ENCODE data around the gene TMEM272.

Gene TMEM272

DNA sequence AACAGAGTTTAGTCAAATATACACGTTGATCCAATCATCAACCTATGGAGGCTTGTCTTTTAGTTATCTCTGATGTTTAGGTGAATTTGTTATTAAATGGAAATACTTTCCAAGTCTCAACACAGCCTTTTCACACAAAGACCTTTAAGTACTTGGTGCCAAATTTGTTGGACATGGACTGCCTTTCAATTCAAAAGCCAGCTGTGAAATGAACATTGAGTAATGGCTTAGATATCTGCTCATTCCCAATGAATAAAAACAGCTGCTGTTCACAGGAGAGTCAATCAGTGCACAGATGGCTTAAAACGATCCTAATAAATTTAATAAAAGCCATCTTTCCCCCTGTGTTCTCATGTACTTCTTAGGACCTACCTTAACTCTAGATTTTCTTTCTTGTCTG, 21.1 kb downstream of the TMEM272 start:
- peaks cover 100% of the 10 kb centered on the region for H3K4me1 Mint-ChIP-seq
- peak overlapping the region; percentile 75 for H3K4me3 Mint-ChIP-seq

DNA sequence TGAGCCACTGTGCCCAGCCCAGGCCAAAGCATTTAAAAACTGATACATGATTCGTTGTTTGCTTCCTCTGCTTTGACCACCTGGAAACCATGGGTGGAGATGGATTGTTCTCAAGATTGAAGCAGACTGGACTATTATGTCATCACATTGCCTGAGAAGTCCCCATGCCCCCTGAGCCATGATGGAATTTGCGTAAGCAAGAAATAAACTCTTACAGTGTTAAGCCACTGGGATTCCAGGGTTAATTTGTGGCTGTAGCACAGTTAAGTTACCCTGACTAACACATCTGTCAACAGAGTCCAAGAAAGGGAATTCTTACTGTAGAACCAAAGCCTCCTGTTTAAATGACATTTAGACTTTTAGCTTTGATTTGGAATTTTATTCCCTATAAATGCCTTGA, 21.6 kb downstream of the TMEM272 start:
- H3K36me3 Mint-ChIP-seq (ENCODE audit: low read depth), result no peaks in the 10 kb centered on the region
- ATAC-seq, result no peak
- peak overlapping the region; percentile 96 for H3K27ac Mint-ChIP-seq
- H3K4me3 Mint-ChIP-seq, result peak overlapping the region; percentile 75
- DNase-seq, result no peak
- H3K4me1 Mint-ChIP-seq, result peaks cover 100% of the 10 kb centered on the region
- H3K9me3 Mint-ChIP-seq, result no peaks in the 10 kb centered on the region
- H3K27me3 Mint-ChIP-seq, result no peaks in the 10 kb centered on the region

More for the DNA sequence above, 21.1 kb downstream of the TMEM272 start:
- DNase-seq (no peak), ATAC-seq (no peak)
- peak overlapping the region; percentile 96 for H3K27ac Mint-ChIP-seq
- no peaks in the 10 kb centered on the region for H3K9me3 Mint-ChIP-seq
- no peaks in the 10 kb centered on the region for H3K27me3 Mint-ChIP-seq
- no peaks in the 10 kb centered on the region for H3K36me3 Mint-ChIP-seq (ENCODE audit: low read depth)

DNA sequence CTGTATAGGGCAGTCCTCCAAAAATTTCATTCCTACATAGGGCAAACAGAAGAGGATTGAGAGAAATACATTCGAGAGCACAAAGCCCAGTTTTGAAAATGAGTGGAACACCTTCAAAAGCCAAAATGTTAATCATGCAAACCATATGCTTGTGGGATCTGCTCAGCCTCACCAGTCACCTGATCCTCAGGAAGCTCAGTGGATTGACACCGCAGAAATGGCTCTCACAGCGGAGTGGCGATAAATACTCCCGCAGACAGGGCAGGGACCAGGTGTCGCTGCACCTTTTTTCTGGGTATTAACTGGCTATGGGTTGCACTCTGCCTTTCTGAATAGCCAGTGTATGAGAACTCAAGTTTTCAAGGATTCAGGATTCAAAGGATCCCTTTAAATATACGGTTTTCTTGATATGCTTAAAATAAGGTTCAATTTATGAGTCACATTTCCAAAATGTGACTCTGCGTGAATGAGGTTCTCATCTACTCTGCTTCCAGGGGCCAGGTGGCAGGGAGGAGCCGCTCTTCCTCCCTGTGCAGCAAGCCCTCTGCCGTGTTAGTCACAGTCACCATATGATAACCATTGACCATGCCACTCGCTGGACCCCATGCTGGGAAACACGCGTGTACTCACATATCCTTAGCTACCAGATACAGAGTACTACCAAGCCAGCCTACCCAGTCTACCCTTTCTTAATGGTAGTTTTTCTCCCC, 22.7 kb downstream of the TMEM272 start:
- H3K9me3 Mint-ChIP-seq, result no peaks in the 10 kb centered on the region
- H3K36me3 Mint-ChIP-seq (ENCODE audit: low read depth), result no peaks in the 10 kb centered on the region
- peak overlapping the region; percentile 96 for H3K27ac Mint-ChIP-seq
- no peak for DNase-seq
- ATAC-seq, result peak; percentile 17
- H3K4me1 Mint-ChIP-seq, result peaks cover 97% of the 10 kb centered on the region
- H3K27me3 Mint-ChIP-seq, result no peaks in the 10 kb centered on the region
- H3K4me3 Mint-ChIP-seq, result peak overlapping the region; percentile 67

DNA sequence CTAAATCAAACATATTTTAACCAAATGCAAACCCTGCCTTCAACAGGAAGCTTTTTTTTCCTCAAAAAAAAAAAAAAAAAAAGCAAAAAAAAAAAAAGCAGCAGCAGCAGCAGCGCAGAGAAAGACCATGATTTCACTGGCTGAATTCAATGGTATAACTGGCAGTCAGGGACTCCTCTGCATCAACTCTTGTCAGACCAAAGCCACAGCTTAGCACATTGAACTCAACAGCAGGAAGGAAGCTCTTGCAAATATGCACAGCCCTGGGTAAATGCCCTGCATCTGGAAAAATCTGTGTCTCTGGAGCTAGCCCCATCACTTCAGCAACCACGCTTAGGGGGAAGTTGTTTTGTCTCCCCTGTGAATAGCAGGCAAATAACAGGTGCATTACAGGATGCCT, 23.4 kb downstream of the TMEM272 start:
- peaks cover 97% of the 10 kb centered on the region for H3K4me1 Mint-ChIP-seq
- peak overlapping the region; percentile 67 for H3K4me3 Mint-ChIP-seq
- H3K9me3 Mint-ChIP-seq, result no peaks in the 10 kb centered on the region
- ATAC-seq (no peak), DNase-seq (no peak)
- peak overlapping the region; percentile 96 for H3K27ac Mint-ChIP-seq
- H3K27me3 Mint-ChIP-seq, result no peaks in the 10 kb centered on the region
- no peaks in the 10 kb centered on the region for H3K36me3 Mint-ChIP-seq (ENCODE audit: low read depth)

DNA sequence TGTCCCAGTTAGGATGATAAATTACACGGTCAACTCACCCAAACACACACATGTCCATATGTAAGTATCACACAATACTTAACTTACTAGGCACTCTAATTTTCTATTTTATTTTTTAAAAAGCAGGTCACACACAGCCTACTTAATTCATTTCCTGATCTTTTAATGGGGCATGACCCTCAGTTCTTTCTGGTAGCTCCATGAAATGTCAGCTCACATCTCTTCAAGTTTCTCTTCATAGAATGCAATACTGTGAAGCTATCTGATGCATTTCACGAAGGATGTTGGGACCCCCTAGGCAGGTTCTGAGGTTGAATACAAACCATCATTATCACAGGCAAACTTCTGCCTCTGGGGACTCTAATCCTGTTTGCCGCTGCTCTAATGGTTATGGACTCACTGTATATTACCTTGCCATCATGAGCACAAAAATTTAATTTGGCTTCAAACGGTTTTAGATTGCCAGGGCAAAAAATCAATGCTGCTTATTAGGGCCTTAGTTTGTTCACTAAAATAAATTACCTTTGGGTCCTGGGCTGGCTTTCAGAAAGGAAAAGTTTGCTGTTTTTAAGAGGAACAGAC, 24.9 kb downstream of the TMEM272 start:
- DNase-seq (no peak), ATAC-seq (no peak)
- H3K9me3 Mint-ChIP-seq, result no peaks in the 10 kb centered on the region
- no peaks in the 10 kb centered on the region for H3K36me3 Mint-ChIP-seq (ENCODE audit: low read depth)
- H3K4me1 Mint-ChIP-seq, result peaks cover 97% of the 10 kb centered on the region
- peak overlapping the region; percentile 96 for H3K27ac Mint-ChIP-seq
- H3K4me3 Mint-ChIP-seq, result peak overlapping the region; percentile 67
- H3K27me3 Mint-ChIP-seq, result no peaks in the 10 kb centered on the region

DNA sequence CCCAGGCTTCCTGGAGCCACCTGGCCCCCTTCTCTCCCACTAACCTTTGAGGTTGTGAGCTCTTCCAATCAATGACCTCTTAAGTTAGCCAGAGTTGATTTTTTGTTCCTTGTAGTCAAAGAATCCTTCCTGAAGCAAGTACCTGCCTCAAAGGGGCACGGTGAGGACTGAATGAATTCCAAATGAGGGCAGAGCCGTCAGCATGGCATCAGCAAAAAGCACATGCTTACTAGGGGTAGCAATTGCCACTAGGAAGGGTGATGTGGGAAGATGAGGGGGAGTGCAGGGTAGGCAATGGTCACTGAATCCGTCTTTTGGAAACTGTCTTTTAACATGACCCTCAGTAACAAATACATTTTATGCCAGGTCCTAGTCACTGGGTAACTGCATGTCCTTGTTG, 25.4 kb downstream of the TMEM272 start:
- DNase-seq (no peak), ATAC-seq (no peak)
- Mint-ChIP-seq H3K36me3 (ENCODE audit: low read depth) (no peaks in the 10 kb centered on the region), H3K4me1 (peaks cover 97% of the 10 kb centered on the region), H3K4me3 (peak overlapping the region; percentile 67), H3K9me3 (no peaks in the 10 kb centered on the region), H3K27ac (peak overlapping the region; percentile 96), H3K27me3 (no peaks in the 10 kb centered on the region)

DNA sequence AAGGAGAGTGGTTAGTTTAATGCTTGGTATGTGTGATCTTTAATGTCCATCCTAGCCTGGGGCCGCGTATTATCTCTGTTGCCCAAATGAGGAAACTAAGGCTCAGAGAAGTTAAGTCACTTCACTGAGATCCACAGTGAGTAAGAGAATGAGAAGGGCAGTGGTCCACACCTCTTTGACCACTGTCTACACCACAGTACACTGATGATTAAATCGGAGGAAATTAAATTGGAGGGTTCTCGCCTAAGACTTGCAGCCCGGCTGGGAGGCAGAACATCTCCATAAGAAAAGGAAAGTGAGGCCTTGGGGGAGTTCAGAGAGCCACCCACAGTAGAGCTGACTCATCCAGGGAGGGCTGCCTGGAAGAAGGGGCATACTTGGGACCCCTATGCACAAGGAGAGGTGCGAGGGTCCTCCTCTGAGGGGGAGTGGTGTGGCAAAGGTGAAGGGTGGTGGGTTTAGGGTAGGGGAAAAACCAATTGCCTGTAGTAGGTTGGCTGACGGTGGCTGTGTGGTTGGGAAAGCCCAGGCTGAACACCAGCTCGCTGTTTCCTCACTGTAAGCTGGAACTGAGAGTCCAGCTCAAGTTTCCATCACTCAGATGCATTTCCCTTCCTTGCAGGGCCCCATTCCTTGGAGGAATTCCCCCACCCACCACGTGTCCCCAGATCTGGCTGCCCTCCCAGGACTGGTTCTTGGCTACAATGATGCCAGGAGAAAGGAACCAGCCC, 26.0 kb downstream of the TMEM272 start:
- peak; percentile 68 for ATAC-seq
- DNase-seq, result peak; percentile 67
- Mint-ChIP-seq H3K36me3 (ENCODE audit: low read depth) (no peaks in the 10 kb centered on the region), H3K9me3 (no peaks in the 10 kb centered on the region), H3K4me1 (peaks cover 97% of the 10 kb centered on the region), H3K4me3 (peak overlapping the region; percentile 67), H3K27me3 (no peaks in the 10 kb centered on the region), H3K27ac (peak overlapping the region; percentile 96)

DNA sequence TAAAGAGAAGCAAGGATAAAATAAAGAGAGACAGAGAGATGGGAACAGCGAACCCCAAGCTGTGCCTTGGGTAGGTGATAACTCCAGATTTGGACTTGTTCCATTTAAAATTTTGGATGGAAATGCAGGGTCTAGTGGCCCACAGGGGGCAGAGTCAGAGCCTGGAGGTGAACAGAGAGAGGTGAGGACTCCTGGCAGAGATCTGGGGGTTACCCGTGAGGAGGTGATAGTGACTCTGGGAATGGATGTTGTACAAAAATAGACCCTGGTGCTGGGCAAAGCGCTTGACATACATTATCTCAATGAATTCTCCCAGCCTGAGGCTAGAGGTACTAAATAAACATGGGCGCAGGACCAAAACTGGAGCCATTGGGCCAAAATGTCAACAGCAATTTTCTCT, 26.7 kb downstream of the TMEM272 start:
- Mint-ChIP-seq H3K36me3 (ENCODE audit: low read depth) (no peaks in the 10 kb centered on the region), H3K4me1 (peaks cover 97% of the 10 kb centered on the region), H3K27ac (peak overlapping the region; percentile 96), H3K4me3 (peak overlapping the region; percentile 67), H3K9me3 (no peaks in the 10 kb centered on the region), H3K27me3 (no peaks in the 10 kb centered on the region)
- no peak for ATAC-seq
- DNase-seq, result no peak

DNA sequence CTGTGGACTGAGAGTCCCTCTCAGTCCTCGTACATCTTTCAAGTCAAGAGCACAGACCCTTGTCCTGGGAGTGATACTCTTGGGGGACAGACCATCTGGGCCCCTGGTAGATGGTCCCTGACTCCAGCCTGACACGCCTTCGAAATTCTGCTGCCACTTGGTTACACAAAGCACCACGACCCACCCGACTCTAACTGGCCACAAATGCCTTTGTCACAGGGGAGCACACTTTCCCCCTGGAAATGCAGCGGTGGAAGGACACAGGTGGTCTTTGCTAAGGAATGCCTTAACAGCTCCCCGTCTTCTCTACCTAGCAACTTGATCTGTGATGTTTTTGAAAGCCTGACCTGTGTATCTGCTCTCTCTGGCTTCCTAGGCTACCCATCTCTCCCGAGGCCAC, 27.3 kb downstream of the TMEM272 start:
- DNase-seq, result no peak
- Mint-ChIP-seq H3K27ac (peak overlapping the region; percentile 96), H3K36me3 (ENCODE audit: low read depth) (no peaks in the 10 kb centered on the region), H3K4me3 (peak overlapping the region; percentile 5), H3K9me3 (no peaks in the 10 kb centered on the region), H3K27me3 (no peaks in the 10 kb centered on the region), H3K4me1 (peaks cover 94% of the 10 kb centered on the region)
- no peak for ATAC-seq

DNA sequence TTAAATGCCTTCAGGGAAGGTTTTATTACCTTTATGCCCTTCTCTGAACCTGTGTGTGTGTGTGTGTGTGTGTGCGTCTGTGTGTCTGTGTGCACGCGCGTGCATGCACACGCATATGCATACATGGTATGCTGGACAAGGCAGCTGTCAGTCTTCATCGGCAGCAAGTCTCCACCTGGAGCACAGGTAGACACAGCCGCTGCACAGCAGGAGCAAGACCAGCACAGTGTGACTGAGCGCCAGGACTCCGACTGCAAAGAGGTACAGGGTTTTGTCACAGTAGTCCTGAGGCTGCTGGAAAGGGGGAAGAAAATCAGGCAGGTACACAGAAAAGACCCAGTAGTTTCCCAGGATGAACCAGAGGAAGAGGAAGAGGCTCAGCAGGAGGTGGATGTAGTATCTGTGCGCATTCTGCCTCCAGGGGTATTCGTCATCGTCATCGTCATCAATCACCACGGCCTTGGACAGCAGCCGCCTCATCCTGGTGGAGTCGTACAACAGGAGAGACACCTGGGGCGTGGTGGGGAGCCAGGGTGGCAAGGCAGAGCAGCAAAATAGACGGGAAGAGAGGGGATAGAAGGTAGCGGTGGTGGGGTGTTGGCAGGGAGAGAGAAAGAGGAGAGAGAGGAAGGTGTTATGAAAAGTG, 28.2 kb downstream of the TMEM272 start:
- no peaks in the 10 kb centered on the region for H3K36me3 Mint-ChIP-seq (ENCODE audit: low read depth)
- no peak overlapping the region for H3K27ac Mint-ChIP-seq
- H3K9me3 Mint-ChIP-seq, result no peaks in the 10 kb centered on the region
- no peaks in the 10 kb centered on the region for H3K27me3 Mint-ChIP-seq
- ATAC-seq, result no peak
- no peak overlapping the region for H3K4me3 Mint-ChIP-seq
- H3K4me1 Mint-ChIP-seq, result peaks cover 94% of the 10 kb centered on the region
- no peak for DNase-seq

DNA sequence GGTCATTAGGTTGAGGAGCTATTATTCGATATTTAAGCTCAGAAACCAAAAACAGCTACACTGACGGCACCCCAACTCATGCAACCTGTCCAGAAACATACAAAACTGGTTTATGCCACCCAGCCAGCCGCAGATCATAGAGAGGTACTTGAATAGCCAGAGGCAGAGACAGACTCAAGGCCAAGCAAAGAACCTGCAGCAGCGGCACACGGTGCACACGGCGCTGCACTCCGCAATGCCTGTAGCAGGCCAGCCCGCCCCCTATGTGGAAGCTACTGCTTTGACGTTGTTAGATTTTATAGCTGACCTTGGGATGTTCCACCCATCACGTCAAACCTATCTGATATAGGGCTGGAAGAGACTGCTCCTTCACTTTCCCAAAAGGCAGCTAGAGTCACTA, 29.1 kb downstream of the TMEM272 start:
- no peak for ATAC-seq
- DNase-seq, result no peak
- no peaks in the 10 kb centered on the region for H3K36me3 Mint-ChIP-seq (ENCODE audit: low read depth)
- H3K4me3 Mint-ChIP-seq, result no peak overlapping the region
- no peaks in the 10 kb centered on the region for H3K9me3 Mint-ChIP-seq
- peaks cover 90% of the 10 kb centered on the region for H3K4me1 Mint-ChIP-seq
- no peaks in the 10 kb centered on the region for H3K27me3 Mint-ChIP-seq
- peak overlapping the region; percentile 67 for H3K27ac Mint-ChIP-seq

DNA sequence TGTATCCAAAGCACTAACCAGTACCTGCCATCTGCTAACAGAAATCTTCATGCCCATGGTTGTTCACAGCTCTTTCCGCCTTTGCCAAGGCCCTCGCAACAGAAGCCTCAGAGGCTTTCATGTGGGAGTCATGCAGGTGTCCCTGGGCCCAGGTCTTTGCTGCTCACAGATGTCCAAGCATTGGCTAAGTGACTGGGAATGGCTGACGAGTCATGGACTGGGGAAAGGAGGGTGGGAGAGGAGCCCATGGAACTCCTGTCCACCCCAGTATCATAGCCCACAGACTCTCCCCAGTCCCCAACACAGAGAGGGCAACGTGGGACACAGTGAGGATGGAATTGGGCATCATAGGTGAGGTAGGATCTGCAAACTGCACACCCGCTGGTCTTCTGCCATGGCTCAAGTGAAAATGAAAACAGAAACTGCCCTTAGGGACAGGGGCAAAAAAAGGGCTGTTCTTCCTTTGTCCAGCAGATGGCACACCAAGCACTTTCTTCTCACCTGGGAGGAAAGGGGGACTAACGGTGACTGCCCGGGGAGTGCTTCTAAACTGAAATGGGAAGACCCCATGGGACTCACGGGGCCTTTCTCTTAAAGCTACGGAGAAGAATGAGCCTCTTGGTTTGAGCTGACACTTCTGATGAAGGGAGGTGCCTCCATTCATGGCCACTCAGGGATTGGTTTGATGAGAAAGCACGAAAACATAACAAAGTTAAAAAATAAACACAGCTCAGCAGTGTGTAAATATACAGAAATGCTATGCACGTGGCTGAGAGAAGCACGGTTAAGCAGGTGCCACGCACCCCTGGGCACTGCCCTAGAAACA, 29.9 kb downstream of the TMEM272 start:
- H3K4me1 Mint-ChIP-seq, result peaks cover 82% of the 10 kb centered on the region
- H3K27me3 Mint-ChIP-seq, result no peaks in the 10 kb centered on the region
- peak overlapping the region; percentile 67 for H3K27ac Mint-ChIP-seq
- peak; percentile 48 for ATAC-seq
- H3K4me3 Mint-ChIP-seq, result peak overlapping the region; percentile 62
- no peaks in the 10 kb centered on the region for H3K9me3 Mint-ChIP-seq
- no peaks in the 10 kb centered on the region for H3K36me3 Mint-ChIP-seq (ENCODE audit: low read depth)
- DNase-seq, result peak; percentile 79

DNA sequence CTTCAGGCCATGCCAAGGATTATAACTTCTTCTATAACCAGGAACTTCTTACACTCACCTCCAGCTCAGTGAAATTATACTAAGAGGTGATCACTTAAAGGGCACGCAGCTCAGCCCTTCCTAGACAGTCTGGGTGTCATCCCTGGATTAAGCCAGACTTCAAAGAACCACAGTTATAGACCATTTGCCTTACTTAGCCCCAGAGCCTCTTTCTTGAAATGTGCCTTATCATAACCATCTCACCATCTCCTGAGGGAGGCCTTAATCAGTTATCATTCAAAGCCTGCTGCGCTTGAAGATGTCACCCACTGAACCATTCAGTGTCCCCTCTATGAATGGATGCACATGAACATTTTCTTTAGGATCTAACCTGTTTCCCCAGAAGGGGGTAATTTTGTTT, 30.9 kb downstream of the TMEM272 start:
- no peak for ATAC-seq
- no peaks in the 10 kb centered on the region for H3K27me3 Mint-ChIP-seq
- peak overlapping the region; percentile 3 for H3K27ac Mint-ChIP-seq
- no peak for DNase-seq
- peaks cover 4% of the 10 kb centered on the region for H3K36me3 Mint-ChIP-seq (ENCODE audit: low read depth)
- H3K9me3 Mint-ChIP-seq, result no peaks in the 10 kb centered on the region
- no peak overlapping the region for H3K4me3 Mint-ChIP-seq
- H3K4me1 Mint-ChIP-seq, result peaks cover 73% of the 10 kb centered on the region

DNA sequence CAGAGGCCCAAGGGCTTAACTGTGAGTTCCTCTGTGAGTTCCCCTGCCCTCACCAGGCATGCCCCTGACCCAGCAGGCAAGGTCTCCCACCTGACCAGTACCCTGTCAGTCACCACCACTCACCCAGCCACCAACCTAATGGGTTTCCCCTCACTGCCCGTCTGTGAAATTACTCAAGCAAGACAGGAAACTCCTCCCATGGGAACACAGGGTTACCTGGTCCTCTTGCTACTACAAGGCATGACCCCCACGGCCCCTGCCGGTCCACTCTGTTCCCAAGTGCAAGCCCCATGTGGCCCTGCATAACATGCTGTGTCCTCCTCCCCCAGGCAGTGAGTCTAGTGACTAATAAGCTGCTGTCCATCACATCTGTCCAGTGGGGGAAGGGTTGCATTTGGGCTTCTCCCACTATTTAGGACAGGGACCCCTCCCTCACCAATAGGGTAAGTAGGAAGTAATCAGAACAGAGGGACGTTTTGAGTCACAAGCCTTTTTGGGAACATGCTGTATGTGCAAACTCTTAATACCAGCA, 33.0 kb downstream of the TMEM272 start:
- Mint-ChIP-seq H3K36me3 (ENCODE audit: low read depth) (peaks cover 9% of the 10 kb centered on the region), H3K4me1 (peaks cover 56% of the 10 kb centered on the region), H3K9me3 (no peaks in the 10 kb centered on the region), H3K27ac (peak overlapping the region; percentile 69), H3K4me3 (no peak overlapping the region), H3K27me3 (no peaks in the 10 kb centered on the region)
- DNase-seq, result peak; percentile 54
- ATAC-seq, result peak; percentile 78
